Measurements from ENCODE around the gene KRT5.

KRT5 gene

GRCh38 chr12:52519826-52520662 is at the start of gene KRT5:
KRT5 (minus strand) TSS chr12:52520394; CDS start chr12:52520296, 98 bp downstream.
- H3K36me3 ChIP-seq (ENCODE audit: insufficient read depth): no peaks in the 10 kb centered on the region
- TF ChIP-seq CTCF (conservative IDR thresholded peaks at IDR 0.05; ENCODE audit: low read depth, low read length): no peak
- H3K27me3 ChIP-seq (ENCODE audit: insufficient read depth, low read depth): peaks cover 20% of the 10 kb centered on the region; the same call in 1 of the 2 replicates
- H3K4me2 ChIP-seq: no peak within 1 kb of the TSS
- H2AFZ ChIP-seq (ENCODE audit: low read depth): no peak within 1 kb of the TSS
- H4K20me1 ChIP-seq (ENCODE audit: insufficient read depth): no peaks in the 10 kb centered on the region
- H3K27ac ChIP-seq: no peak within 1 kb of the TSS
- H3K4me1 ChIP-seq (ENCODE audit: low read depth, poor library complexity, severe bottlenecking): no peaks in the 10 kb centered on the region
- no peak within 1 kb of the TSS for H3K9ac ChIP-seq
- no peak within 1 kb of the TSS for H3K4me3 ChIP-seq (IDR thresholded peaks at IDR 0.05; ENCODE audit: insufficient read depth, low read depth, low read length)
- no peaks in the 10 kb centered on the region for H3K79me2 ChIP-seq (ENCODE audit: insufficient read depth, low read depth)

- Histone ChIP-seq H3K27ac (no peak overlapping the region), H3K36me3 (ENCODE audit: insufficient read depth) (no peaks in the 10 kb centered on the region), H3K79me2 (ENCODE audit: insufficient read depth, low read depth) (no peaks in the 10 kb centered on the region), H3K4me2 (no peak overlapping the region), H4K20me1 (ENCODE audit: insufficient read depth) (no peaks in the 10 kb centered on the region), H3K9ac (no peak overlapping the region), H3K4me1 (ENCODE audit: low read depth, poor library complexity, severe bottlenecking) (no peaks in the 10 kb centered on the region), H3K4me3 (IDR thresholded peaks at IDR 0.05; ENCODE audit: insufficient read depth, low read depth, low read length) (no peak overlapping the region), H3K27me3 (ENCODE audit: insufficient read depth, low read depth) (peaks cover 48% of the 10 kb centered on the region), H2AFZ (ENCODE audit: low read depth) (no peak overlapping the region)
- no peak for TF ChIP-seq CTCF (conservative IDR thresholded peaks at IDR 0.05; ENCODE audit: low read depth, low read length)
Measured at GRCh38 chr12:52568111-52568510, 47.9 kb upstream of the KRT5 start.

- no peak overlapping the region for H3K9ac ChIP-seq
- H3K4me3 ChIP-seq (IDR thresholded peaks at IDR 0.05; ENCODE audit: insufficient read depth, low read depth, low read length): no peak overlapping the region
- TF ChIP-seq CTCF (conservative IDR thresholded peaks at IDR 0.05; ENCODE audit: low read depth, low read length): no peak
- H3K4me1 ChIP-seq (ENCODE audit: low read depth, poor library complexity, severe bottlenecking): no peaks in the 10 kb centered on the region
- H3K27me3 ChIP-seq (ENCODE audit: insufficient read depth, low read depth): peaks cover 37% of the 10 kb centered on the region
- no peaks in the 10 kb centered on the region for H3K36me3 ChIP-seq (ENCODE audit: insufficient read depth)
- no peak overlapping the region for H2AFZ ChIP-seq (ENCODE audit: low read depth)
- no peaks in the 10 kb centered on the region for H3K79me2 ChIP-seq (ENCODE audit: insufficient read depth, low read depth)
- no peak overlapping the region for H3K27ac ChIP-seq
- H4K20me1 ChIP-seq (ENCODE audit: insufficient read depth): no peaks in the 10 kb centered on the region
- H3K4me2 ChIP-seq: no peak overlapping the region
Measured at GRCh38 chr12:52566847-52567291, 46.7 kb upstream of the KRT5 start.

- TF ChIP-seq CTCF (conservative IDR thresholded peaks at IDR 0.05; ENCODE audit: low read depth, low read length): no peak
- Histone ChIP-seq H3K4me2 (no peak overlapping the region), H3K36me3 (ENCODE audit: insufficient read depth) (no peaks in the 10 kb centered on the region), H3K4me3 (IDR thresholded peaks at IDR 0.05; ENCODE audit: insufficient read depth, low read depth, low read length) (no peak overlapping the region), H3K27ac (no peak overlapping the region), H2AFZ (ENCODE audit: low read depth) (no peak overlapping the region), H3K9ac (no peak overlapping the region), H3K79me2 (ENCODE audit: insufficient read depth, low read depth) (no peaks in the 10 kb centered on the region), H3K27me3 (ENCODE audit: insufficient read depth, low read depth) (peaks cover 15% of the 10 kb centered on the region; the same call in 1 of the 2 replicates), H4K20me1 (ENCODE audit: insufficient read depth) (no peaks in the 10 kb centered on the region), H3K4me1 (ENCODE audit: low read depth, poor library complexity, severe bottlenecking) (no peaks in the 10 kb centered on the region)
Measured at GRCh38 chr12:52564582-52564981, 44.4 kb upstream of the KRT5 start.

Data from KMS-11 (cell line).